Neural progenitor cell (in vitro differentiated cells): ENCODE results near the gene CEP19.

Source experiments
- CTCF ChIP-seq: fragments of 200-600 bp; sonication (generic); IDR thresholded peaks from 2 replicates; pipeline ENCODE4 v1.5.1; 2017; ENCODE audit warnings: antibody characterized with exemption, mild to moderate bottlenecking
- EZH2 ChIP-seq: fragments of 200-600 bp; sonication (generic); IDR thresholded peaks from 2 replicates; pipeline ENCODE4 v1.6.1; 2017; ENCODE audit warnings: antibody characterized with exemption, mild to moderate bottlenecking, moderate library complexity

- TF ChIP-seq EZH2 (no peak), CTCF (no peak)
Observed at GRCh38 chr3:196694202-196694638, 17.8 kb downstream of the CEP19 start.
